Middle frontal gyrus (tissue), 1 donor: ENCODE data around the gene ARAP2.

Experiments
- DNase-seq: peaks from one replicate; pipeline ENCODE4 v3.0.0-alpha.2; 2015; ENCODE audit warnings: low spot score; ENCODE audit errors: extremely low spot score

ARAP2 gene

DNA sequence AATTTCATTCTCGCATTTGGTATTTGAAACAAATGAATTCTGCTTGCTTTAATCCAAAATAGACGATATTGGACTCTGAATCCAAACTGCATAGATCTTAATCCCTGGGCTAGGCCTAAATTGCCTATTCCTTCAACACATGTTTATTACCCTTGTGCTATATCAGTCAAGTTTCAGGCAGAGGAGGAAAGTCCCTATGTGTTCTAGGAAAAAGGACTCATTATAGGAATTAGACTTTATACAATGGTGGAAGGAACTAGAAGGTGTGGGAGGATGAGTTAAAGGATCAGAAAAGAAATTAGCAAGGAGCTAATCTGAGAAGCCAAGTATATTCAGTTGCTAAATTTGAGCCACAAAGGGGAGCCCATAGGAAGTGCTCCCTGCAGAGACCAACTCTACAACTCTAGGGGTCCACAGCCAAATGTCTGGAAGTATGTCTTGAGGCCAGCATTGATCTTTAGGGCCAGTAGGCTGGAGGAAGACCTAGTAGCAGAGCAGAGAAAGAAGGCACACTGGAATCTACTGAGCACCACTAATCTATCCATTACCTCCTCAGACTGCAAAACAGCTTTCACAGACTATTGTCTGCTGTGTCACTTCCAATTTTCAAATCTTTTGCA is 20.0 kb upstream of the ARAP2 start:
- no peak for DNase-seq

DNA sequence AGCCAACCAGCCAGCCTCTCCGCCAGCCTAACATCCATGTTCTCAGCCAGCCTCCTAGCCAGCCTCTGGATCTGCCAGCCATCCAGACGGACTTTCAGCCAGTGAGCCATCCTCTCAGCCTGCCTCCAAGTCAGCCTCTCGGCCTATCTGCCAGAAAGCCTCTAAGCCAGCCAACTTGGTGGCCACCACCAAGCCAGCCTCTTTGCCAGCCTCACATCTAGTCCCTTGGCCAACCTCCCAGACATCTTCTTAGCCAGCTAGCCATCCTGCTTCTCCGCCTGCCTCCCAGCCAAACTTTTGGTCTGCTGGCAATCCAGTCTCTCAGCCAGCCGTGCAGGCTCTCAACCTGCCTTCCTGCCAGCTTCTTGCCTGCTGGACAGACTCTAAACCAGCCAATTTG is 16.4 kb upstream of the ARAP2 start:
- DNase-seq = no peak

DNA sequence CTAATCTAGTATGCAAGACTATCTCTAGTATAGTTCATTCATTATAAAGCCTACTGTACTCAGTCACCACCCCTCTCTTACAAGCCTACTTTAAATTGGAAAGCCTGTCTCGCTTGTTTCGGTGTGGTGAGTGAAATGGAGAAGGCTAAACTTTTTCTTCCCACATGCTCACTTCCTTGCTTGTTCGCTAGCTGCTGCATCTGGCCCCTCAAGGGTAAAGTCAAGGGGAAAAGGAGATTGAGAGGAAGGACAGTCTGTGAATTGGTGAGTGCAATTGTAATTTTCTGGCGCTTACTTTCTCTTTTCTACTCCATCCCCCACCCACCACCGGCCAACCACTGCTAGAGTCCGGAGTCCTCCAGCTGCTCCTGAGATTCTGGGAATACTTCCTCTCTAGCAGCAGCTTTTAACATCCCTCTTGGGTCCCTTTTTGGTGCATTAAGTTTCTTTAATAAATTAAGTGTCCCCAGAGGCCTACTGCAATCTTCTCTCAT is 12.1 kb upstream of the ARAP2 start:
- no peak for DNase-seq

DNA sequence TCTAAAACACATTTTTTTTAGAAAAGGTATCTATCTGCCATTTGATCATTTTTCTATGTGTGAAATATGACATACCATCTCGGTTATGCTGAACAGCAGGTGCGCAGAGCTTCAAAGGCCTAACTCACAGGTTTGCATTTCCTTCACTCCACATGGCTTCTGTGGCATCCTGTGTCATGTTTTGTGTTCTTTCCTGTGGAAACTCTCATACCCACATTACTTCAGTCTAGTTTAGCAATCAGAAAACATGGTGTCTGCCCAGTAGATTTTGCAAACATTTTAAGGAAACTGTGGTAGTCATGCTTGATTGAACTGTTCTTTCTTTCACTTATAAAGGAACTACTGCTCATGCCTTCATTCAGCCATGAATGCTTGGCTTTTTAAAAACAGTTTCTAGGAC is 11.3 kb upstream of the ARAP2 start:
- DNase-seq = no peak

DNA sequence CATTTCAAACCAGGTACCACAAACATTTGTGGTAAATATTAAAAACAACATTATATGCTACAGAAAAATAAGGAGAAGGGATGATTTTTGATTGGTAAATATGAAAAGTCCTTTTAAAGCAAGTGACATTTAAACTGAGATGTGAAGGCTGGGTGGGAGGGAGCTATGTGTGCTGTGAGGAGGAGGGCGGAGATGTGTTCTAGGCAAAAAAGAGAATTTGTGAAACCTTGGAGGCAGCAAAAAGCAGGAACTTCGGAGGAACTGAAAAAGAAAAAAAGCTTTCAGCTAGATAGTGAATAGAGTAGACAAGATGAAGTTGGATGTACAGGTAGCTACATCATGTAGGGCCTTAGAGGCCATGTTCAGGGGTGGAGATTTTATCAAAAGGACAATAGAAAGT is 10.1 kb upstream of the ARAP2 start:
- DNase-seq = no peak

DNA sequence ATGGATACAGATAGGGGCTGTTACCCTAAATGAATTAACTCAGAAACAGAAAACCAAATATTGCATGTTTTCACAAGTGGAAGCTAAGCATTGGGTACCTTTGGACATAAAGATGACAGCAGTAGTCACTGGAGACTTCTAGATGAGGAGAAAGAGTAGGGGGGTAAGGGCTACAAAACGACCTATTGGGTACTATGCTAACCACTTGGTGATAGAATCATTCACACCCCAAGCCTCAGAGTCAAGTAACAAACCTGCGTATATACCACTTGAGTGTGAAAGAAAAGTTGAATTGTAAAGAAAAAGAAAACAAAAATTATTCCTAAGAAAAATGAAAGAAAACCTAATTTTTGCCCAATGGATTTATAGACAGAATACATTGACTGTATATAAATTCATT is 7.7 kb upstream of the ARAP2 start:
- DNase-seq = no peak

DNA sequence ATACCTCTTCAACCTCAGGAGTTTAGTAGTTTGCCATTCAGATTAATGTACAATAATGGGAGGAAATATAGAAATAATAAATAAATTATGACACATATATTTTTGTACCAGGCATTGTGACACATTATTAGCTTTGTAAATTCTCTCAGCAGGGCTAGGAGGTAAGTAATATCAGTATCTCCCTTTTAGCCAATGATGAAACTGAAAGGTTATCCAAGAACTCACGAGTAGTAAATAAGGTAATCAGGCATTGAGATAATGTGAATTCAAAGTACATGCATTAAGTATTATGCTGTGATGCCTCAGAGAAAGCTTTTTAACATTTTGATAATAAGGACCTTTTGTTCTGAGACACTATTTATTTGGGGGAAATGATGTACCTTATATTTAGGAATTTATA is 5.3 kb upstream of the ARAP2 start:
- no peak for DNase-seq

DNA sequence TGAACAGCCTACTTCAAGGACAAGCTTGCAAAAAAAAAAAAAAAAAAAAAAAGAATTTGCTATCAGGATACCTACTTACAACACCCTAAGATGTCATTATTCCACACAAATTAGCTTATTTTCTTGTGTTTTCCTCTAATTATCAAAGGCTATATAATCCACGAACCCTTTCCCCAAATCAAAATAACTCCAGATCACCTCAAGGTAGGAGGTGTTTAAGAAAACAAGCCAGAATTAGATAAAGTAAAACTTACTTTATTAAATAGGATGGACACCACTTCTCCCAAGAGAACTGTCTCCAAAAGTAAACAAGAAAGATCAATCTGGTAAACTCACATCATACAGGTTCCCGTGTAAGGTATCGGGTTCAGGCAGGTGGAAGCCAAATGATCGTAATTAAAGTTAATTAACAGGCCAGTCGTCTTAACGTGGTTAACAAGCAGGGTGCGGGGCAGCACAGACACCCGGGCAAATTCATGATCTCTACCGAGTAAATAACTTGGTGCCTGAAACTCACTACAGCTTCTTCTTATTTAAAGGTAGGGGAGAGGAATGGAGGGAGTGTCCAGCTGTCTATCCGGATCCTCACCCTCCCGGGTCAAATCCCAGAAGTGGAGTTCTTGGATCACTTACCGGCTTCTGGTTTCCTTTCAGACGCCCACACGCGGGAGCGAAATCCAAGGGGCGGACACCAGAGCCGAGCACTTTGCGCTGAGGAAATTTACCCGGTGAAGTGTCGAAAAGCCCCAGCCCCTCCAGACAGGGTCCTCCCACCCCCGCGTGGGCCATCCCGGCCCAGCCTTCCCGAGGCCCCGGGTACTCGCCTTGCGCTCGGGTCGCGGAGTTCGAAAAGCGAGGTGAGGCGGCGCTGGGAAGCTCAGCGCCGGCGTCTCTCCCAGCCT is 708 bp downstream of the ARAP2 start:
- no peak for DNase-seq

DNA sequence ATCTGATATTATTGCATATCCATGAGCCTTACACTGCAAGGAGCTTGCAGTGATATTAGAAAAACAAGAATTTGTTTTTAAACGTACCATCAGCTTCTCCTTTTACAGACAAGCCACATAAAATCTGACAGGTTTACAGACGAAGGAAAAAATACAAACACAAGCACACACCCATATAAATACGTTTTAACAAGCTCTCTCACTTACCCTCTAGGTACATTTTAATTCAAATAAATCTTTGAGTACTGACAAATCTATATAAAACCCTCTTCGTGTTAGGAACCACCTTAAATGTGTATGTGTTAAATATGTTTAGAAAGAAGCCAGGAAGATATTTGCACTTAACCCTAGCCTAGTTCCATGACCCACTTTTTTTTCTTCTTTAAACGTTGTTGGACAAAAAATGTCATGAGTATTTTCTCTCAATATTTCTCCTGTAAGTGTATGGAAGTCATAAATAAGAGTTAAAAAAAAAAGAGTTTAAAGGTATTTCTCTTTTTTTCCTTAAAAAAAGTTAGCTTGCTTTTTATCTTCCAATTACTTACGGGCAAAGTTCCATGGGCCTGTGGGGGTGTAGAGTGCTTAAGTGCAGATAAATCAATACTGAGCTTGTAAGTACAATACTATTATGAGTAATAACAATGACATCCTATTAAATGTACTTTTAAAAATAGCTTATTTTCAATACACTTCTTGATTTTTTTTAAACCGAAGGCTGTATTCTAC is 1.5 kb downstream of the ARAP2 start:
- no peak for DNase-seq

DNA sequence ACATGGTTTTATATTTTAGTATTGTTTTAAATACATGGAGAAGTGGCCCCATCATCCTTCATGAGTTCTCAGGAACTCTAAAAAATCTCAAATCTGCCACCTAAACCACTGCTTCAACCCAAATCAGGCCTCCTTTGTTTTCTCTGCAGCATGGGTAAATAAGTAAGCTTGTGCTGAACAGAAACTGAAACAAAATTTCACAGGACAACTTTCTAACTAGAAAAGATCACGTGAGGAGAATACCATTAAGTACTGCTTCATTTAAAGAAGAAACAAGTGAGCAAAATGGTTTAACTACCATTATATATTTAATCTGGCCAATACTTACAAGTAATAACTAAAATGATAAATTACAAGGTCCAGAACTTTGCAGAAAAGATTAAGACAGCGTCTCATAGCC is 2.5 kb downstream of the ARAP2 start:
- DNase-seq = no peak

DNA sequence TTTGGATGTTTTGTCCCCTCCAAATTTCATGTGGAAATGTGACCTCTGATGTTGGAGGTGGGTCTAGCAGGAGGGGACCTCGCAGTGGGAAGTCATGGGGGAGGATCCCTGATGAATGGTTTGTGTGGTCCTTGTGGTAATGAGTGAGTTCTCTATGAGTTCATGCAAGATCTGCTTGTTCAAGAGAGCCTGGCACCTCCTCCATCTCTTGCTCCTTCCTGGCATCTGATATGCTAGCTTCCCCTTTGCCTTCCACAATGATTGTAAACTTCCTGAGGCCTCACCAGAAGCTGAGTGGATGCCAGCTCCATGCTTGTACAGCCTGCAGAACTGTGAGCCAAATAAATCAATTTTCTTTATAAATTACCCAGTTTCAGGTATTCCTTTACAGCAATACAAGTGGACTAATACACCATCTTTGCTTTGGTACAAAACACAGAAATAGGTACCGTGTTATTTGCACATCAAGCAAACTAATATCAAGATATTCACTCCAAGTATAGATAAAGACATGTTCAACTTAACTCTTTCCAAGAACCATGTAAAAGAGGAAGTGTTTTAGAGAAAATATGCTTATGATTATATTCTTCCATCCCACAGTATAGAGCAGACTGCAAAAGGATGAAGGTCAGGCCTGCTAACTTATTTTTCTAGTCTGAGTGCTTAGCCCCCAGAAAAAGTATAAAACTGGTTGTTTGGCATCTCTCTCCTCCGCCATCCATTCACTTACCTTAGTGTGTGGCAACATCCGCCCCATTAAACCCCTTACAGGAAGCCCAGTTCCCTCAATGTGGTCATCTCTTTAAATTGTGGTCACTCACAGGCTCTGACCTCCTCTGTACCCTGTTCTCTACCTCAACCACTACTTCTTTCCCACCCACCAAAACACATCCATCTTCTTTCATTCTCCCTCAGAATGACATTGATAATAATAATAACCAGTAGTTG is 6.7 kb downstream of the ARAP2 start:
- no peak for DNase-seq

DNA sequence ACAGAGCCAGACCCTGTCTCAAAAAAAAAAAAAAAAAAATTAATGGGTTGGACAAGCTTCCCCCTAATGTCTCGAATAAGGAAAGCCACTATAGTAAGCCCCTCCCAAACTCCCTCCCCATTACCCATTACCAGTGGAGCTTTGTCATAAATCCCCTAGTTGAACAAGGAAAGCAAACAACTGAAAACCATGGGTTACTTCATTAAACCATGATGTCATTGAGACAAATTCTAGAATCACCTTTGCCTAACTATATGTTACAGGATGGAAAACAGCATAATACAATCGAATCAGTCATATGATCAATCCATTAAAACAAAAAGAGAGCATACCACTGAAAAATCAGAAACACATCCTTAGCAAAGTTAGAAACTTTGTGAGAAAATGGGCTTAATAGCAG is 8.2 kb downstream of the ARAP2 start:
- DNase-seq = no peak

DNA sequence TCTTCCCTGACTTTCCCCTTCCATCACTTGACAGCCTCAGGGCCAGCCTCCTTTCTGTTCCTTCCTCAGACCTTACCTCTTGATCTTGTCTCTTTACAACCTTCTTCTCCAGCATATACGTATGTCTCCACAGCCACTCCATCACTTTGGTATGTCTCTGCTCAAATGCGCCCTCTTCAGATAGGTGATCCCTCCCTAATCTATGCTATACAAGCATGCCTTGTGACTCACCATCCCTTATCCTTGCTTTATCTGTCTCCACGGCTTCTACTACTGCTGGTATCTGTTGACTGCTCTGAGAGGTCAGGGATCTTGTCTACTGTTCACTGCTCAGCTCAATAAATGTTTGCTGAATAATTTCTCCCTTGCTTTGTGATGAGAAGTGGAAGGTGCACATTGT is 9.0 kb downstream of the ARAP2 start:
- no peak for DNase-seq

DNA sequence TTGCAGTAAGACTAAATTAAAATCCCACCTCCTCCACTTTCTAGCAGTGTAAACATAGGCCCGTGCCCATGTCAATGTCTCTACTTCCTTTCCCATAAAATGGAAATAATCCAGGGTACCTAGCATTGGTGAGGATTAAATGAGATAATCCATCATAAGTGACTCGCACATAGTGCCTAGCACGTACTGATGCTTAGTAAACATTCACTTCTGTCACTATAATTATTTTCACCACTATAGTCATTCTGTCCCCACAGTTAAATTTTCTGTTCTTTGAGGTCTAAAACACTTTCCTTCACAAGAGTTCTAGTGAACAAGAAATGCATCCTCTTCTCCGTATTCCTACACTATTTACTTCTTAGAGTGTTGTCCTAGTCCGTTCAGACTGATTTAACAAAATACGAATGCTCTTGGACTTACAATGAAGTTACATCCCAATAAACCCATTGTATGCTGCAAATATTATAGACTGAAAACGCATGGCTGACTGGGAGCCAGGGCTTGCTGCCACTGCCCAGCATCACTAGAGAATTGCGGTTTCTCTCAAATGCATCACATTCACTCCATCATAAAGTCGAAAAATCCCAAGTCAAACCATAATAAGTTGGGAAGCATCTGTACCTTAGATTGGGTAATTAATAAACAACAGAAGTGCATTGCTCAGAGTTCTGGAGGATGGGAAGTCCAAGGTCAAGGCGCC is 10.6 kb downstream of the ARAP2 start:
- DNase-seq = no peak

DNA sequence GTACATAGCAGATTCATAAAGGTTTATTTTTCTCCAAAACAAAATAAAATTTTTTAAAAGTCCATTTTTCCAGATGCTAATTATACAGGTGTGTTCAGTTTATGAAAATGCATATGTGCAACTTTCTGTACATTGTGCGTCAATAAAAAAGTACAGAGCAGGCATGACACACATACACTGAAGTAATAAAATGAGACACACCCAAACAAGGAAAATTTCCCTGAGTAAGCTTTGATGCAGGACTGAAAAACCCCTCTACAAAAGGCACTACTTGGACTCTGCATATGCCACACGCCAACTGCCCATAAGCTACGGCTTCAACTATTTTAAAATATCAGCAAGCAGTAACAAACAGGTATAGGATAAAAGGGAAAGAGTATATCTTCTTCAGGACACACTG is 13.8 kb downstream of the ARAP2 start:
- no peak for DNase-seq

DNA sequence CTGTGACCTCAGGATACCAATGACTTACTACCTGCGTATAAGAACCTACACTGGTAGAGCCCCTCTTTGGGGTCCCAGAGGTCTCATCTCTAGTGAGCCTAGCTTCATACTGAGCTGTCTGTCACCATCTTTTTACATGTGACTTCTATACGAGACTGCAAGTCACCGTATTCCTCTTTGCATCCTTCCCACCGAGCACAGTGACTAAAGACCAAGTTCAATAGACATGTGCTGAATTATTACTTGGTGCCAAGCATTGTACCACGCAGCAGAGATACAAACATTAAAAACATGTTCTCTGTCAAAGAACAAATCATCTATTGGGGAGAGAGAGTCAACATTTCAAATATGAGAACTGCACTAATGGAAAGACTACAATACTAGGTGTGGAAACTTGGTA is 16.4 kb downstream of the ARAP2 start:
- no peak for DNase-seq

DNA sequence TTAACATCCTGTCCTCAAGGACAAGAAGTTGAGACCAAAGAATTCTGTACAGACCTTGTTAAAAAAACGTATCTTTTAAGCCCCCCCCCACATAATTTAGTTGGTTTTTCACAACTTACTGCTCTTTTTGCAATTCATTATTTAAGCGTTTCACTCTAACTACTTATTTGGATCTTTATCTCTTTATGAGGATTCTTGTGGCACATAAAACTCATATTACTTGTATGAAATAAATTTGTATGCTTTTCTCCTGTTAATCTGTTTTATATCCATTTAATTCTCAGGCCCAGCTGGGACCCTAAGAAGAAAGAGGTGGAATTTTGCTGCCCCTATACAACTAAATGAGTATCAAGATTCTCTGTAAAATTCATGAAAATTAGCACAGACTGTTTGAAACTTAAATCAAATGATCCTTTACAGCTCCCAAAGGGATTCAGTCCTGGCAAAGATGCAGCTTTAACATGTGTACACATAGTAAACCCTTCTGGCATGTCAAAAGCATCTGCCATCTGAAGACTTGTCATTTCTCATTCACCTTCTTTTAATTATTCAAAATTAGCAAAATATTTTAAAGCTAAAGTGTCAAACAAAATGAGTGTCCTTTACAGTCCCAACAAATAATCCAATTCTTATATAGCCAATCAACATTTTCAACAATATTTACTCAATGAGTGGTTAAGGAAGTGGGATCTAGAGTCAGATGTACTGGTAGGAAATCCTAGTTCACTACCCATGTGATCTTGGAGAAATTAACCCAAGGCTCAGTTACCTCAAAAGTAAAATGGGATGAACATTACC is 17.7 kb downstream of the ARAP2 start:
- no peak for DNase-seq

DNA sequence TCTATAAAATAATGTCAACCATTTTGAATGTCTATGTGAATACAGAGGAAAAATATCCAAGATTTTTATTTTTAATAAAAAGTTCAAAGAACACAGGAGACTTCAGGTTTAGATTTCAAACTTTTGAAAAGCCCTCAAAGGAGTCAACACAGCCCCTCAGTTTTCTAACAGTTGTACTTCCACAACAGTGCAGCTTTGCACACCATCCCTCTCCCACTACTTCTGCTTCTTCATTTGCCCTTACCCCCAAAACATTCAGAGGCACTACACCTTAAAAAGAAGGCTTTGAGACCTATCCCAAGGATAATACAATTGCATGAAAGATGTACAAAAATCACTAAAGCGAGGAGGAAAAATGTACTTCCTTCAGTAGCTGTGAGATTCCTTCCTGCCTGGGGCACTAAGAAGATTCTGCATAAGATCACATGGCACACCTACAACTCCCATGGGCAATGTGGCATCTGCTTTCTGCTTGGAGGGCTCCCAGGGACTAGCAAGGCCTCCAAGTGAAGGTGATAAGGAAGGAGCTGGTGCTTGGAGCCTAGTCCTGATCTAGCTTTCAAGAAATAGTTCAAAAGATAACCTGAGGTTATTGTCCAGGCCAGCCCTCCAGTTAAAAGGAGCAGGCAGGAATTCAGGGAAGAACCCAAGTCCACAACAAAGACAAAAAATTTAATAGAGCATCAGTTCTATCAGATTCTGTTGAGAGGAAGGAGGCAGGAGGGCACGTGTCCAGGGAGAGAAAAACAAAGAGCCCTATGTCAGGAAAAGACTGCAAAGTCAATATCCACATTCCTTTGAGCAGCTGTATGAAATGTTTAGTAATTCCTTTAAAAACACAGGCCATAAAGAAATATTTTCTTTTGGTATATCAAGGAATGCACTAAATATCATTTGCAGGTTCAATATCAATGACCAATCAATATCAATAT is 19.1 kb downstream of the ARAP2 start:
- DNase-seq = no peak

DNA sequence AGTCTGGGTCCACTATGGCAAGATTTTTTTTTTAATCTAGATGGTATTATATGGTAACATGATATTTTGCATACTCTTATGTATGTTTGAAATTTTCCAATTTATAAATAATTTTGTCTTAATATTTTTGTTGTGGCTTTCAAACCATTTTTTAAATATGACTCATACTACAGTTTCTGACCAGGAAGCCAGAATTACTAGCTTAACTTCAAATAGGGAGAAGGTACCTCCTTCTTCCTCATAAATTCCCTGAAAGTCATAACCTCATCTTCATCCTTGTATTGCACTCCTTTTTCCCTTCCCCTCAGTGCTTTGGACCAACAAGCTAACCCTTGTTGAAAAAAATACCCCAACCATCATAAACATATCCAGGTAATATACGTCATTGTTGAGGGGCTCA is 21.6 kb downstream of the ARAP2 start:
- DNase-seq = no peak
